PC-3 (cell line): ENCODE data around the gene FAM200B. TPM values are rescaled to one million over a fixed set of nuclear protein-coding genes. Genes with fewer than 3 reads are reported as not detected.

Experiments used
- ATAC-seq: fragments of 200-7000 bp; cut with Tn5 transposase; 2 replicates; pipeline ENCODE4 v1.9.1; 2020; ENCODE audit warnings: mild to moderate bottlenecking, moderate library complexity
- BruUV-seq: library from RNA; stranded (reverse); fragments of 400-500 nt; replicated peaks from 2 replicates; lab custom pipeline; 2021; lab: Mats Ljungman, UMichigan
- CTCF ChIA-PET: fragments of 300-600 bp; sonication (Branson Sonifier 250); formaldehyde crosslinking; loops from one replicate; lab custom pipeline; 2022; ENCODE audit warnings: antibody characterized with exemption; lab: Charles Lee
- POLR2A ChIA-PET: fragments of 300-600 bp; sonication (Branson Sonifier 250); formaldehyde crosslinking; loops from one replicate; lab custom pipeline; 2022; ENCODE audit warnings: antibody characterized with exemption; ENCODE audit not compliant: unreplicated experiment; lab: Charles Lee
- DNase-seq: peaks from one replicate; pipeline ENCODE4 v3.0.0-alpha.2; 2015
- H2AFZ ChIP-seq: fragments of 300-600 bp; sonication (generic); 2 replicates; pipeline ENCODE4 v1.6.0; 2016; ENCODE audit warnings: antibody characterized with exemption, low read length
- H3F3A ChIP-seq: fragments of 300-600 bp; sonication (generic); one replicate; pipeline ENCODE4 v1.6.0; 2017; ENCODE audit warnings: antibody characterized with exemption, low read length, control low read depth, mild to moderate bottlenecking; ENCODE audit not compliant: unreplicated experiment
- H3K27ac ChIP-seq: fragments of 300-600 bp; sonication (generic); 2 replicates; pipeline ENCODE4 v1.5.1; 2016; ENCODE audit warnings: mild to moderate bottlenecking, low read length
- H3K27me3 ChIP-seq: fragments of 300-600 bp; sonication (generic); 2 replicates; pipeline ENCODE4 v1.6.1; 2016; ENCODE audit warnings: low read length, mixed read lengths
- H3K36me3 ChIP-seq: fragments of 300-600 bp; sonication (generic); 2 replicates; pipeline ENCODE4 v1.6.1; 2016; ENCODE audit warnings: low read depth, mixed run types, low read length, mixed read lengths
- H3K4me1 ChIP-seq: fragments of 300-600 bp; sonication (generic); 2 replicates; pipeline ENCODE4 v1.5.1; 2016; ENCODE audit warnings: low read length; ENCODE audit not compliant: insufficient read depth
- H3K4me2 ChIP-seq: fragments of 300-600 bp; sonication (generic); 2 replicates; pipeline ENCODE4 v1.6.0; 2016; ENCODE audit warnings: low read length
- H3K4me3 ChIP-seq: fragments of 300-600 bp; sonication (generic); 2 replicates; pipeline ENCODE4 v1.5.1; 2016; ENCODE audit warnings: mild to moderate bottlenecking, low read length, mixed read lengths
- H3K79me2 ChIP-seq: fragments of 300-600 bp; sonication (generic); 2 replicates; pipeline ENCODE4 v1.6.1; 2017; ENCODE audit warnings: low read length, mixed read lengths
- H3K9ac ChIP-seq: fragments of 300-600 bp; sonication (generic); 2 replicates; pipeline ENCODE4 v1.6.0; 2016; ENCODE audit warnings: mild to moderate bottlenecking, low read length
- H3K9me2 ChIP-seq: fragments of 300-600 bp; sonication (generic); replicated peaks from 2 replicates; pipeline ENCODE4 v1.6.1; 2016; ENCODE audit warnings: mixed run types, low read length, mixed read lengths
- H3K9me3 ChIP-seq: fragments of 300-600 bp; sonication (generic); 2 replicates; pipeline ENCODE4 v1.6.1; 2016; ENCODE audit warnings: low read length, mixed read lengths
- H4K20me1 ChIP-seq: fragments of 300-600 bp; sonication (generic); 2 replicates; pipeline ENCODE4 v1.6.1; 2016; ENCODE audit warnings: low read length, mixed read lengths
- EZH2 ChIP-seq: fragments of 300-600 bp; sonication (generic); IDR thresholded peaks from one replicate; pipeline ENCODE4 v1.6.1; 2017; ENCODE audit warnings: antibody characterized with exemption, mild to moderate bottlenecking, low read length; ENCODE audit not compliant: unreplicated experiment
- EZH2phosphoT487 ChIP-seq: fragments of 300-600 bp; sonication (generic); IDR thresholded peaks from 2 replicates; pipeline ENCODE4 v1.6.1; 2018; ENCODE audit warnings: mild to moderate bottlenecking, antibody characterized with exemption, low read length, borderline replicate concordance
- intact Hi-C: fragments of 100-400 bp; cut with micrococcal nuclease; formaldehyde crosslinking; loops from 2 replicates; pipeline ENCODE4 v1.9.0; 2023
- total RNA-seq: library from RNA; depleted of rRNA; stranded (reverse); fragments of >200 nt; gene quantifications from 2 replicates; pipeline ENCODE4 v1.2.3, GENCODE V29; 2014
- TF ChIP-seq, protein P1 (sequence below): fragments of 300-600 bp; sonication (generic); conservative IDR thresholded peaks from 2 replicates; pipeline ENCODE4 v1.5.1; 2017; ENCODE audit warnings: antibody characterized with exemption, low read depth, mild to moderate bottlenecking, low read length

FAM200B gene
- total RNA-seq, 1 experiment from 2014 or later: 20.1 TPM

DNA sequence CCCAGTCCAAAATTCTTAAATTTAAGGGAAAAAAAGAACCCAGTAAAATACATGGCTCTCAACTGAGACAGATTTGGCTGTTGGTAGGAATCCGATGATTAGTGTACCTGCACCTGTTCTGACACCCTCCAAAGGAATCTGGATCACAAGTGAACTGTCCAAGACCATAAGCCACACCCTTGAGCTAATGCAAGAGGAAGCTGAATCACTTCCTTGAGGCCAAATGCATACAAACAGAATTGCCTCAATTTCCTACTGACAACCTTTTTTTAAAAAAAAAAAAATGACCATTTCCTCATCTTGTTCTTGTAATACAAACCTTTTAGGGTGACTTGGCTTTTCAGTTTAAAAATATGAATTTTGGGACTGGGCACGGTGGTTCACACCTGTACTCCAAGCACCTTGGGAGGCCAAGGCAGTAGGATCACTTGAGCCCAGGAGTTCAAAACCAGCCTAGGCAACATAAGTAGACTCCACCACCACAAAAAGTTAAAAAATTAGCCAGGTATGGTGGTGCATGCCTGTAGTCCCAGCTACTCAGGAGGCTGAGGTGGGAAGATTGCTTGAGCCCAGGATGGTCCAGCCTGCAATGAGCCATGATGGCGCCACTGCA is 15.8 kb upstream of the FAM200B start:
- Histone ChIP-seq H3F3A (no peaks in the 10 kb centered on the region), H4K20me1 (no peaks in the 10 kb centered on the region), H2AFZ (no peak overlapping the region), H3K36me3 (peaks cover 8% of the 10 kb centered on the region; the same call in 1 of the 2 replicates), H3K9me3 (no peaks in the 10 kb centered on the region), H3K27me3 (no peaks in the 10 kb centered on the region), H3K79me2 (peaks cover 6% of the 10 kb centered on the region; the same call in 1 of the 2 replicates), H3K4me3 (no peak overlapping the region; the same call in 1 of the 2 replicates), H3K9me2 (no peaks in the 10 kb centered on the region), H3K9ac (no peak overlapping the region), H3K4me1 (peaks cover 23% of the 10 kb centered on the region), H3K4me2 (peak overlapping the region; percentile 57; the same call in 1 of the 2 replicates), H3K27ac (peak overlapping the region; percentile 63)
- BruUV-seq: no TSS peak
- CTCF ChIA-PET: no interaction called here
- no peak for TF ChIP-seq EZH2phosphoT487
- no peak for TF ChIP-seq EZH2
- TF ChIP-seq, protein P1, sequence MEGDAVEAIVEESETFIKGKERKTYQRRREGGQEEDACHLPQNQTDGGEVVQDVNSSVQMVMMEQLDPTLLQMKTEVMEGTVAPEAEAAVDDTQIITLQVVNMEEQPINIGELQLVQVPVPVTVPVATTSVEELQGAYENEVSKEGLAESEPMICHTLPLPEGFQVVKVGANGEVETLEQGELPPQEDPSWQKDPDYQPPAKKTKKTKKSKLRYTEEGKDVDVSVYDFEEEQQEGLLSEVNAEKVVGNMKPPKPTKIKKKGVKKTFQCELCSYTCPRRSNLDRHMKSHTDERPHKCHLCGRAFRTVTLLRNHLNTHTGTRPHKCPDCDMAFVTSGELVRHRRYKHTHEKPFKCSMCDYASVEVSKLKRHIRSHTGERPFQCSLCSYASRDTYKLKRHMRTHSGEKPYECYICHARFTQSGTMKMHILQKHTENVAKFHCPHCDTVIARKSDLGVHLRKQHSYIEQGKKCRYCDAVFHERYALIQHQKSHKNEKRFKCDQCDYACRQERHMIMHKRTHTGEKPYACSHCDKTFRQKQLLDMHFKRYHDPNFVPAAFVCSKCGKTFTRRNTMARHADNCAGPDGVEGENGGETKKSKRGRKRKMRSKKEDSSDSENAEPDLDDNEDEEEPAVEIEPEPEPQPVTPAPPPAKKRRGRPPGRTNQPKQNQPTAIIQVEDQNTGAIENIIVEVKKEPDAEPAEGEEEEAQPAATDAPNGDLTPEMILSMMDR: no peak
- POLR2A ChIA-PET: no interaction called here
- peak; percentile 88 for DNase-seq
- peak; percentile 96 for ATAC-seq
- intact Hi-C loops: loop anchor here (2.0 kb wide), 1 partner anchor 15 kb away; the partner anchor contains the start of gene FAM200B

DNA sequence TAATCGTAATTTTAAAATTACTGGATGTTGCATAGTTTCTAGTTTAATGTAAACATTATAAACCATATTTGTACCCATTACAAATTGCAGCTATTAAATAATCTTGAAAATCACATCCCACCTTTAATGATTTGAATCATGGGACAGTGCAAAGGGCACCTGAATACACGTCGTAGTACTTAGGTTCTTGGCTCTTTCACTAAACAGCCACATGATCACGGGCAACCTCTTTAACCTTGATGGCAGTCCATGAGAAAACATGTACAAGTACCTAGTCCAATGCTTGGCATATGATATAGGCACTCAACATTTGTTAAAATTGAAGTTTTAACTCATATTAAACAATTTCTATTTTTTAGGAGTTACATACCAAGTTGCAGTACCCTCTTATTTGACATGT is 14.6 kb upstream of the FAM200B start:
- H3K36me3 ChIP-seq: peaks cover 8% of the 10 kb centered on the region; the same call in 1 of the 2 replicates
- no peak overlapping the region for H3K4me3 ChIP-seq
- ChIA-PET POLR2A (no interaction called here), CTCF (no interaction called here)
- peaks cover 23% of the 10 kb centered on the region for H3K4me1 ChIP-seq
- no peak overlapping the region for H3K4me2 ChIP-seq
- no peaks in the 10 kb centered on the region for H3K9me3 ChIP-seq
- no TSS peak for BruUV-seq
- peaks cover 16% of the 10 kb centered on the region; the same call in 1 of the 2 replicates for H3K79me2 ChIP-seq
- TF ChIP-seq EZH2 (no peak), EZH2phosphoT487 (no peak)
- TF ChIP-seq, protein P1: no peak
- no peaks in the 10 kb centered on the region for H3K27me3 ChIP-seq
- no peak overlapping the region for H3K9ac ChIP-seq
- no peak for ATAC-seq
- H4K20me1 ChIP-seq: no peaks in the 10 kb centered on the region
- no peak overlapping the region for H3K27ac ChIP-seq
- H2AFZ ChIP-seq: no peak overlapping the region
- intact Hi-C loops: no loop called here
- H3K9me2 ChIP-seq: no peaks in the 10 kb centered on the region
- no peaks in the 10 kb centered on the region for H3F3A ChIP-seq
- no peak for DNase-seq
